HAP-1 (cell line): ENCODE results near the gene PPP1R12C.

ENCODE experiments used
- DNase-seq, 2 experiments: peaks; one replicate each; pipeline ENCODE4 v3.0.0-alpha.2; 2016 to 2020; ENCODE audit warnings: low spot score in 2 of 2
- H3K27me3 ChIP-seq: fragments of 250-450 bp; sonication (Bioruptor Pico); 2 replicates; pipeline ENCODE4 v1.5.1; 2020; ENCODE audit warnings: low read depth, mild to moderate bottlenecking, moderate library complexity
- H3K36me3 ChIP-seq: fragments of 250-450 bp; sonication (Bioruptor Pico); replicated peaks from 2 replicates; pipeline ENCODE4 v1.5.1; 2020; ENCODE audit warnings: mild to moderate bottlenecking
- H3K4me1 ChIP-seq: fragments of 250-450 bp; sonication (Bioruptor Pico); 2 replicates; pipeline ENCODE4 v1.5.1; 2020; ENCODE audit warnings: mild to moderate bottlenecking
- H3K4me3 ChIP-seq: fragments of 250-450 bp; sonication (Bioruptor Pico); 2 replicates; pipeline ENCODE4 v1.5.1; 2020; ENCODE audit warnings: mild to moderate bottlenecking, moderate library complexity
- H3K9me3 ChIP-seq: fragments of 250-450 bp; sonication (Bioruptor Pico); 2 replicates; pipeline ENCODE4 v1.5.1; 2020; ENCODE audit warnings: mild to moderate bottlenecking, moderate library complexity
- in situ Hi-C: fragments of 300-500 bp; cut with MboI; formaldehyde crosslinking; loops from 3 replicates; pipeline ENCODE4 v1.14.3; 2020; ENCODE audit warnings: low sequenced_read_pairs, inconsistent platforms, mixed read lengths

Gene PPP1R12C

DNA sequence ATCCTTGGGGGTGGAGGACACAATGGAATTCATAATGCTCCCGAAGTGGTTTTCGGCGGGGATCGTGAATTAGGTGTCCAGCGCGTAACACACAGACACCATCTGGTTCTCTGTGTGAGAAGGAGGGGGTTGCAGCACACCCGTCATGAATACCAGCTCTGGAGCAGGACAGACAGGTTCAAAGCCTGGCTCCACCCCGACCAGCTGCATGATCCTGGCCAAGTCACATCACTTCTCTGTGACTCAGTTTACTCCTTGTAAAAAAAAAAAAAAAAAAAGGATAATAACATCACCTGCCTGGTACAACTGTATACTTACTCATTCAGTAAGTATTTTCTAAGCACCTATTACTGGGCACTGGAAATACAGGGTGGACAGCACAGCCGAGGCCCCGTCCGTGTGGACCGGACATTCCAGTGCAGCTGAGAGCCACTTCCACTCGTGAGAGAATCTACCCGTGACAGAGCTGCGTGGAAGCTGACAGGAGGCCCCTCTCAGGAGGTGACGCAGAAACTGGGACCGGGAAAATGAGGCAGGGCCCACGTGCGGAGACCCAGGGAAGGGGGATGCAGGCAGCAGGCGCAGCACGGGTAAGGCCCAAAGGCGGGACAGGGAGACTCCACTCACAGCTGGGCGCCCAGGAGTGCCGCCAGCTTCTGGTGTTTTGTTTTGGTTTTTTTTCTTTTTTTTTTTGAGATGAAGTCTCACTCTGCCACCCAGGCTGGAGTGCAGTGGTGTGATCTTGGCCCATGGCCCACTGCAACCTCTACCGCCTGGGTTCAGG, 66.5 kb downstream of the PPP1R12C start:
- in situ Hi-C loops: no loop called here
- no peak overlapping the region for H3K4me3 ChIP-seq

DNA sequence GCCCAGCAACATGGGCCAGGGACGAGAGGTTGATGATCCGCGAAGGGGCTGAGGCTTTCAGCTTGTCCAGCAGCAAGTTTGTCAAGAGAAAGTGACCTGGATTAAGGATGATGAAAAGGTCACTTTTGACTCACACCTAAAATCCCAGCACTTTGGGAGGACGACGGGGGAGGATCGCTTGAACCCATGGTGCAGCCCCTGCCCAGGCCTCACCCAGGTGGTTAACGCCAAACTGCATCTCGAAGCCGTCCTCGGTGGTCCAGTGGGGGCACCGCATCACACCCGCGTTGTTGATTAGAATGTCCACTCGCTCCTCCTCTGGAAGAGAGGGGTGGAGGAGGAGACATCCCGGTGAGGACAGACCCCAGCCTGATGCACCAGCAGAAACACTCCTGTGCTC, 69.0 kb downstream of the PPP1R12C start:
- Histone ChIP-seq H3K4me1 (no peaks in the 10 kb centered on the region), H3K4me3 (no peak overlapping the region), H3K9me3 (no peaks in the 10 kb centered on the region), H3K27me3 (no peaks in the 10 kb centered on the region), H3K36me3 (peaks cover 54% of the 10 kb centered on the region)
- no peak for DNase-seq
- in situ Hi-C loops: no loop called here

More for the DNA sequence above, 66.5 kb downstream of the PPP1R12C start:
- H3K27me3 ChIP-seq: no peaks in the 10 kb centered on the region
- H3K9me3 ChIP-seq: no peaks in the 10 kb centered on the region
- peaks cover 66% of the 10 kb centered on the region for H3K36me3 ChIP-seq
- no peak for DNase-seq
- H3K4me1 ChIP-seq: no peaks in the 10 kb centered on the region

DNA sequence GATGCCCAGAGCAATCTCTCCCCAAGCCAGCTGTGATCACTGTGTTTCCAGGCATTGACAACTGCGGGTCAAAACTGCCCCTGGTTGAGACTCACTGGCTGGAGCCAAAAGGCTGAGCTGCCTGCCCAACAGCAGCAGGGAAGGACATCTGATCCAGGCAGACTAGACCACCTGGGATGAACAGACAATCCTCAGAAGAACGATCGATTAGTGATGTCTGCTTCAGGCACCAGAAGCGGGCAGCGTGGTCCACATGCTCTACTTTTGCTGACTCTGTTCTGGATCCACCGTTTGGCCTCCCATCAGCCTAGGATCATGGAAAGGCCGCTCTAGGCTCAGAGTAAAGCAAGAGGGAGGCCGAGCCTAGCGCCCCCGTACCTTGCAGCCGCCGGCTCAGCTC, 69.5 kb downstream of the PPP1R12C start:
- in situ Hi-C loops: no loop called here
- Histone ChIP-seq H3K9me3 (no peaks in the 10 kb centered on the region), H3K4me1 (no peaks in the 10 kb centered on the region), H3K36me3 (peaks cover 54% of the 10 kb centered on the region), H3K27me3 (no peaks in the 10 kb centered on the region), H3K4me3 (no peak overlapping the region)
- DNase-seq: no peak

DNA sequence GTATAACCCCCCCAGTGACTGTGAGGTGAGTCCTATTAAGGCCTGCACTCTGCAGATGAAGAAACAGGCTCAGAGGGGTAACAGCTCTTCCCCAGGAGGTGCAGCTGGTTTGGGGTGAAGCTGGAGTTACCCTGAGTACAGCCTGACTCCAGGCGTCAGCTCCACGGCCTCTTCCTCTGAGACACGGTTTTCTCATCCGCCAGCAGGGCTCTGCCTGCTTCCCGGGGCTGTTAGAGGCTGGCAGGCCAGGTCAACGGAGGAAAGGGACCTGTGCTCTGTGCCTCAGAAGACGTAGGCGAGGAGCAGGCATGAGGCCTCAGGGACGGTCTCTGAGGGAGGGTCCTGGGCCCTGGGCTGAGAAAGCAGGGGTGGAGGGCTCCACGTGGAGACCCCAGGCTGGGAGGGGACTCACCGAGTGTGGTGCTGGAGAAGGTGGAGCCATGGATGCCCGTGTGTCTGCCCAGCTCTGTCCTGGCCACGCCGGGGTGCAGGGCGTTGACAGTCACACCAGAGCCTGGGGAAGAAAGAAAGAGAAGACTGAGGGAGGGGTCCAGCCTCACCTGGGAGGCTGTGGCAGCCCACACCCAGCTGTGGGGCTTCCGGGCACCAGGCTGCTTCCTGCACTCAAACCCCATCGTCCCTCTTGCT, 70.3 kb downstream of the PPP1R12C start:
- Histone ChIP-seq H3K27me3 (no peaks in the 10 kb centered on the region), H3K9me3 (no peaks in the 10 kb centered on the region), H3K4me1 (no peaks in the 10 kb centered on the region), H3K36me3 (peaks cover 51% of the 10 kb centered on the region), H3K4me3 (no peak overlapping the region)
- in situ Hi-C loops: no loop called here
- no peak for DNase-seq

- no peaks in the 10 kb centered on the region for H3K4me1 ChIP-seq
- no peak for DNase-seq
- no peak overlapping the region for H3K4me3 ChIP-seq
- no peaks in the 10 kb centered on the region for H3K9me3 ChIP-seq
- H3K36me3 ChIP-seq: peaks cover 50% of the 10 kb centered on the region
- in situ Hi-C loops: no loop called here
- H3K27me3 ChIP-seq: no peaks in the 10 kb centered on the region
Observed at GRCh38 chr19:55044771-55045716, 72.4 kb downstream of the PPP1R12C start.

GRCh38 chr19:55044286-55044685, 73.2 kb downstream of the PPP1R12C start:
- H3K4me3 ChIP-seq: no peak overlapping the region
- no peaks in the 10 kb centered on the region for H3K9me3 ChIP-seq
- peaks cover 50% of the 10 kb centered on the region for H3K36me3 ChIP-seq
- H3K4me1 ChIP-seq: no peaks in the 10 kb centered on the region
- no peak for DNase-seq
- in situ Hi-C loops: no loop called here
- no peaks in the 10 kb centered on the region for H3K27me3 ChIP-seq

DNA sequence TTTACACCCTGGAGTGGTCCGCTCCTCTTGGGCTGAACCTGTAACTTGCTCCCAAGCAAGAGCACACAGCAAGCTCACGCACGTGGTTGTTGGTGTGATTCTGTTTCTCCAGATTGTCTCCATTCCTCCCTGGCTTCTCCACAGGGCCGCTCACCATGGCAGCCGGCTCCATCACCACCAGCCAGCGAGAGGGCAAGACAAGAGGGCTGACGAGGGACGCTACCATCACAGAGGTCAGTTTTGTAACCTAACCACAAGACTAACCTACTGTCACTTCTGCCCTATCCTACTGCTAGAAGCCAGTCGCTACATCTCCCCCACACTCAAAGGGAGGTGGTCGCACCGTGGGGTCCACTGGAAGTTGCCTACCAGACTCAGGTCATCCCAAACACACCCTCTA, 74.7 kb downstream of the PPP1R12C start:
- Histone ChIP-seq H3K36me3 (peaks cover 35% of the 10 kb centered on the region), H3K27me3 (no peaks in the 10 kb centered on the region), H3K4me3 (no peak overlapping the region), H3K9me3 (no peaks in the 10 kb centered on the region), H3K4me1 (no peaks in the 10 kb centered on the region)
- no peak for DNase-seq
- in situ Hi-C loops: no loop called here

- no peaks in the 10 kb centered on the region for H3K4me1 ChIP-seq
- H3K27me3 ChIP-seq: no peaks in the 10 kb centered on the region
- no peaks in the 10 kb centered on the region for H3K9me3 ChIP-seq
- no peak overlapping the region for H3K4me3 ChIP-seq
- in situ Hi-C loops: no loop called here
- peaks cover 31% of the 10 kb centered on the region for H3K36me3 ChIP-seq
- DNase-seq: no peak
Observed at GRCh38 chr19:55042344-55042678, 75.1 kb downstream of the PPP1R12C start.

DNA sequence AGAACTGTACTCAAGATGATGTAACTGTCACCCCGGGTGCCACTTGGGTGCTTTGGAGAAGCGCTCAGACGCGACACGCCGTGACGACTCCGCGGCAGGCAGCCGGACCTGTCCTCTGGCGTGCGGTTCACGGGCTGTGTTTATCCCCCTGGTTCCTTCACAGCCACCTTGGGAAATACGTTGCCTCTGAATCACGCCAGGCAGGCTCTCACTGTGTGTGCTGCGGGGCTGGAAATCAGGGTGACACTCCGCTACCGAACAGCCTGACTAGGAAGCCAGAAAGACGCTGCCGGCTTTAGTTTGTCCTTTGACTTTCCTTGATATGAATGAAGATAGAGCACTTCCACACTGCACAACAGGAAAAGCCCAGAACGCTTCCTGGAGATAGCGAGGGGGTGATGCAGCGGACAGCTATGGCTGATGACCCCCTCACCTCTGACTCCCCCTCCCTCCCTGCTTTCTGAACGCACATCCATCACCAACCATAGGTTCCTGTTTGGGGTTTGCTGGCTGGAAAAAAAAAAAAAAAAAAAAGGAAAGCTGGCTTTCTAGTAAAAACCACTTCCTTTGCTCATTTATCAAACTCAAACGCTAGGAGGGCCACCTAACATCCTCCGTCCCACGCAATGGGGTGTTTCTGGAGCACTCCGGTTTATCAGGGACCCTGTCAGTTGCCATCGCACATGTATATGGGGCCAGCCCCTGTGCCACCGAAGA, 75.7 kb downstream of the PPP1R12C start:
- in situ Hi-C loops: no loop called here
- peaks cover 26% of the 10 kb centered on the region for H3K36me3 ChIP-seq
- H3K4me1 ChIP-seq: no peaks in the 10 kb centered on the region
- H3K27me3 ChIP-seq: no peaks in the 10 kb centered on the region
- no peak overlapping the region for H3K4me3 ChIP-seq
- no peak for DNase-seq
- H3K9me3 ChIP-seq: no peaks in the 10 kb centered on the region

- H3K4me3 ChIP-seq: no peak overlapping the region
- in situ Hi-C loops: no loop called here
- H3K9me3 ChIP-seq: no peaks in the 10 kb centered on the region
- no peaks in the 10 kb centered on the region for H3K27me3 ChIP-seq
- DNase-seq: no peak
- no peaks in the 10 kb centered on the region for H3K4me1 ChIP-seq
- H3K36me3 ChIP-seq: peaks cover 20% of the 10 kb centered on the region
Observed at GRCh38 chr19:55041244-55041626, 76.2 kb downstream of the PPP1R12C start.
